ENCODE results near the gene THOP1.

Gene THOP1

GRCh38 chr19:2811221-2811722, 26.0 kb downstream of the THOP1 start:
- Histone ChIP-seq H3K4ac (ENCODE audit: low read depth in 1 of 2, low read length in 2 of 2) (no peak overlapping the region), H3K14ac (ENCODE audit: low read length in 2 of 2) (no peak overlapping the region), H3K4me1 (ENCODE audit: control insufficient read depth, insufficient read depth, low read depth, low read length) (peaks cover 4% of the 10 kb centered on the region), H3K4me3 (ENCODE audit: insufficient read depth in 1 of 2, low read depth in 1 of 2, low read length in 2 of 2) (no peak overlapping the region), H2AK5ac (ENCODE audit: low read length, severe bottlenecking) (no peak overlapping the region), H2AFZ (ENCODE audit: low read depth, low read length) (no peak overlapping the region), H4K8ac (ENCODE audit: low read length) (no peak overlapping the region), H2BK12ac (ENCODE audit: low read length in 2 of 2) (no peak overlapping the region), H2BK120ac (ENCODE audit: low read depth, low read length) (no peak overlapping the region), H2BK5ac (ENCODE audit: low read depth, low read length, poor library complexity, severe bottlenecking) (no peak overlapping the region), H3K23ac (ENCODE audit: low read length in 2 of 2) (no peak overlapping the region), H3K4me2 (ENCODE audit: low read length, poor library complexity, severe bottlenecking) (no peak overlapping the region), H3K27me3 (ENCODE audit: control insufficient read depth in 1 of 2, insufficient read depth in 1 of 2, low read length in 2 of 2) (no peaks in the 10 kb centered on the region), H3K27ac (ENCODE audit: low read length, poor library complexity, severe bottlenecking) (no peak overlapping the region), H3K36me3 (ENCODE audit: control insufficient read depth in 1 of 2, insufficient read depth in 2 of 2, low read depth in 1 of 2, low read length in 2 of 2) (peaks cover 42 to 100% of the 10 kb centered on the region in 2 experiments), H3K9ac (ENCODE audit: low read length) (no peak overlapping the region), H4K91ac (ENCODE audit: low read length) (no peak overlapping the region), H2BK15ac (ENCODE audit: low read depth, poor library complexity, severe bottlenecking) (no peak overlapping the region), H3K79me1 (replicated peaks; ENCODE audit: low read length, poor library complexity, severe bottlenecking) (peaks cover 3% of the 10 kb centered on the region), H3K9me3 (ENCODE audit: control insufficient read depth, low read length) (no peaks in the 10 kb centered on the region), H3K18ac (ENCODE audit: low read depth in 1 of 2, low read length in 2 of 2) (no peak overlapping the region)
- 96% methylated on average over 20 of the region's 20 CpGs for WGBS
- no peak for DNase-seq

- Histone ChIP-seq H3K79me1 (replicated peaks; ENCODE audit: low read length, poor library complexity, severe bottlenecking) (peaks cover 2% of the 10 kb centered on the region), H3K9ac (ENCODE audit: low read length) (no peak overlapping the region), H2AK5ac (ENCODE audit: low read length, severe bottlenecking) (no peak overlapping the region), H3K14ac (ENCODE audit: low read length in 2 of 2) (no peak overlapping the region), H3K4me3 (ENCODE audit: insufficient read depth in 1 of 2, low read depth in 1 of 2, low read length in 2 of 2) (no peak overlapping the region), H3K4ac (ENCODE audit: low read depth in 1 of 2, low read length in 2 of 2) (no peak overlapping the region), H3K18ac (ENCODE audit: low read depth in 1 of 2, low read length in 2 of 2) (no peak overlapping the region), H4K91ac (ENCODE audit: low read length) (no peak overlapping the region), H3K9me3 (ENCODE audit: control insufficient read depth, low read length) (no peaks in the 10 kb centered on the region), H2BK12ac (ENCODE audit: low read length in 2 of 2) (no peak overlapping the region), H2BK15ac (ENCODE audit: low read depth, poor library complexity, severe bottlenecking) (no peak overlapping the region), H3K4me2 (ENCODE audit: low read length, poor library complexity, severe bottlenecking) (no peak overlapping the region), H3K36me3 (ENCODE audit: control insufficient read depth in 1 of 2, insufficient read depth in 2 of 2, low read depth in 1 of 2, low read length in 2 of 2) (peaks cover 41 to 96% of the 10 kb centered on the region in 2 experiments), H3K27me3 (ENCODE audit: control insufficient read depth in 1 of 2, insufficient read depth in 1 of 2, low read length in 2 of 2) (no peaks in the 10 kb centered on the region), H3K27ac (ENCODE audit: low read length, poor library complexity, severe bottlenecking) (no peak overlapping the region), H2AFZ (ENCODE audit: low read depth, low read length) (no peak overlapping the region), H3K23ac (ENCODE audit: low read length in 2 of 2) (no peak overlapping the region), H2BK5ac (ENCODE audit: low read depth, low read length, poor library complexity, severe bottlenecking) (no peak overlapping the region), H2BK120ac (ENCODE audit: low read depth, low read length) (no peak overlapping the region), H3K4me1 (ENCODE audit: control insufficient read depth, insufficient read depth, low read depth, low read length) (peaks cover 4% of the 10 kb centered on the region), H4K8ac (ENCODE audit: low read length) (no peak overlapping the region)
- DNase-seq, result no peak
- 92% methylated on average over 34 of the region's 34 CpGs for WGBS
Measured at GRCh38 chr19:2811735-2812413, 26.6 kb downstream of the THOP1 start.

- Histone ChIP-seq H2AFZ (ENCODE audit: low read depth, low read length) (no peak overlapping the region), H3K4me1 (ENCODE audit: control insufficient read depth, insufficient read depth, low read depth, low read length) (peaks cover 4% of the 10 kb centered on the region), H2BK12ac (ENCODE audit: low read length in 2 of 2) (no peak overlapping the region), H4K91ac (ENCODE audit: low read length) (no peak overlapping the region), H2BK120ac (ENCODE audit: low read depth, low read length) (no peak overlapping the region), H2BK5ac (ENCODE audit: low read depth, low read length, poor library complexity, severe bottlenecking) (no peak overlapping the region), H3K27ac (ENCODE audit: low read length, poor library complexity, severe bottlenecking) (no peak overlapping the region), H2BK15ac (ENCODE audit: low read depth, poor library complexity, severe bottlenecking) (no peak overlapping the region), H3K18ac (ENCODE audit: low read depth in 1 of 2, low read length in 2 of 2) (no peak overlapping the region), H4K8ac (ENCODE audit: low read length) (no peak overlapping the region), H2AK5ac (ENCODE audit: low read length, severe bottlenecking) (no peak overlapping the region), H3K9me3 (ENCODE audit: control insufficient read depth, low read length) (no peaks in the 10 kb centered on the region), H3K14ac (ENCODE audit: low read length in 2 of 2) (no peak overlapping the region), H3K4ac (ENCODE audit: low read depth in 1 of 2, low read length in 2 of 2) (no peak overlapping the region), H3K9ac (ENCODE audit: low read length) (no peak overlapping the region), H3K4me2 (ENCODE audit: low read length, poor library complexity, severe bottlenecking) (no peak overlapping the region), H3K27me3 (ENCODE audit: control insufficient read depth in 1 of 2, insufficient read depth in 1 of 2, low read length in 2 of 2) (no peaks in the 10 kb centered on the region), H3K36me3 (ENCODE audit: control insufficient read depth in 1 of 2, insufficient read depth in 2 of 2, low read depth in 1 of 2, low read length in 2 of 2) (peaks cover 37 to 88% of the 10 kb centered on the region in 2 experiments), H3K23ac (ENCODE audit: low read length in 2 of 2) (no peak overlapping the region), H3K4me3 (ENCODE audit: insufficient read depth in 1 of 2, low read depth in 1 of 2, low read length in 2 of 2) (no peak overlapping the region), H3K79me1 (replicated peaks; ENCODE audit: low read length, poor library complexity, severe bottlenecking) (no peaks in the 10 kb centered on the region)
- 97% methylated on average over 37 of the region's 37 CpGs for WGBS
- DNase-seq, result no peak
Measured at GRCh38 chr19:2812414-2813234, 27.3 kb downstream of the THOP1 start.
